ACC112 (cell line): ENCODE measurements around the gene TBX15.

Experiments used
- H2AFZ ChIP-seq: fragments of 200-600 bp; sonication (generic); one replicate; pipeline ENCODE4 v1.6.0; 2017; ENCODE audit warnings: antibody characterized with exemption, low read length; ENCODE audit not compliant: unreplicated experiment
- H3K27ac ChIP-seq: fragments of 200-600 bp; sonication (generic); 2 replicates; pipeline ENCODE4 v1.5.1; 2014; ENCODE audit warnings: low read depth, mild to moderate bottlenecking, antibody characterized with exemption, low read length, moderate library complexity
- H3K27me3 ChIP-seq: fragments of 200-600 bp; sonication (generic); 2 replicates; pipeline ENCODE4 v1.6.1; 2014; ENCODE audit warnings: mild to moderate bottlenecking, antibody characterized with exemption, low read length, moderate library complexity, mixed read lengths; ENCODE audit not compliant: insufficient read depth
- H3K36me3 ChIP-seq: fragments of 200-600 bp; sonication (generic); 2 replicates; pipeline ENCODE4 v1.6.1; 2016; ENCODE audit warnings: mild to moderate bottlenecking, antibody characterized with exemption, low read length, moderate library complexity, mixed read lengths; ENCODE audit not compliant: insufficient read depth
- H3K4me1 ChIP-seq: fragments of 200-600 bp; sonication (generic); one replicate; pipeline ENCODE4 v1.6.1; 2016; ENCODE audit warnings: low read length, mixed read lengths; ENCODE audit not compliant: insufficient read depth, unreplicated experiment, control insufficient read depth
- H3K4me3 ChIP-seq: fragments of 200-600 bp; sonication (generic); 2 replicates; pipeline ENCODE4 v1.5.1; 2014; ENCODE audit warnings: mild to moderate bottlenecking, low read depth, low read length
- H3K79me2 ChIP-seq: fragments of 200-600 bp; sonication (generic); one replicate; pipeline ENCODE4 v1.6.0; 2016; ENCODE audit warnings: low read length; ENCODE audit not compliant: control insufficient read depth, unreplicated experiment, insufficient read depth

The TBX15 gene

GRCh38 chr1:118881751-118882150 lies 106.4 kb downstream of the TBX15 start:
- Histone ChIP-seq H3K4me3 (no peak overlapping the region), H3K4me1 (no peaks in the 10 kb centered on the region), H3K36me3 (peaks cover 4% of the 10 kb centered on the region)

GRCh38 chr1:118878661-118879060 lies 109.5 kb downstream of the TBX15 start:
- no peak overlapping the region for H2AFZ ChIP-seq
- H3K79me2 ChIP-seq: no peaks in the 10 kb centered on the region
- 0 out of 2 replicates have a peak, but pooled peaks cover 4% of the 10 kb centered on the region for H3K36me3 ChIP-seq
- H3K4me3 ChIP-seq: no peak overlapping the region
- no peaks in the 10 kb centered on the region for H3K4me1 ChIP-seq
- no peaks in the 10 kb centered on the region for H3K27me3 ChIP-seq
- H3K27ac ChIP-seq: no peak overlapping the region

More at GRCh38 chr1:118881751-118882150, 106.4 kb downstream of the TBX15 start:
- no peaks in the 10 kb centered on the region for H3K79me2 ChIP-seq
- no peaks in the 10 kb centered on the region for H3K27me3 ChIP-seq
- no peak overlapping the region for H2AFZ ChIP-seq
- H3K27ac ChIP-seq: no peak overlapping the region

GRCh38 chr1:118877668-118878396 lies 110.3 kb downstream of the TBX15 start:
- no peak overlapping the region for H3K4me3 ChIP-seq
- H3K27ac ChIP-seq: no peak overlapping the region
- no peaks in the 10 kb centered on the region for H3K79me2 ChIP-seq
- H2AFZ ChIP-seq: no peak overlapping the region
- no peaks in the 10 kb centered on the region for H3K27me3 ChIP-seq
- H3K4me1 ChIP-seq: no peaks in the 10 kb centered on the region
- 0 out of 2 replicates have a peak, but pooled peaks cover 4% of the 10 kb centered on the region for H3K36me3 ChIP-seq

GRCh38 chr1:118871582-118872171 lies 116.5 kb downstream of the TBX15 start:
- Histone ChIP-seq H3K27me3 (no peaks in the 10 kb centered on the region), H3K27ac (no peak overlapping the region), H2AFZ (no peak overlapping the region), H3K4me1 (no peaks in the 10 kb centered on the region), H3K79me2 (no peaks in the 10 kb centered on the region), H3K4me3 (no peak overlapping the region), H3K36me3 (no peaks in the 10 kb centered on the region)

GRCh38 chr1:118868387-118868786 lies 119.8 kb downstream of the TBX15 start:
- Histone ChIP-seq H2AFZ (no peak overlapping the region), H3K36me3 (no peaks in the 10 kb centered on the region), H3K4me1 (no peaks in the 10 kb centered on the region), H3K79me2 (no peaks in the 10 kb centered on the region), H3K27ac (no peak overlapping the region), H3K4me3 (no peak overlapping the region), H3K27me3 (no peaks in the 10 kb centered on the region)

GRCh38 chr1:118866330-118866729 lies 121.8 kb downstream of the TBX15 start:
- Histone ChIP-seq H3K4me3 (no peak overlapping the region), H3K4me1 (no peaks in the 10 kb centered on the region), H3K79me2 (no peaks in the 10 kb centered on the region), H3K27me3 (no peaks in the 10 kb centered on the region), H2AFZ (no peak overlapping the region), H3K36me3 (no peaks in the 10 kb centered on the region), H3K27ac (no peak overlapping the region)

GRCh38 chr1:118863688-118864087 lies 124.5 kb downstream of the TBX15 start:
- H3K4me1 ChIP-seq: no peaks in the 10 kb centered on the region
- no peak overlapping the region for H3K4me3 ChIP-seq
- no peaks in the 10 kb centered on the region for H3K79me2 ChIP-seq
- H3K27me3 ChIP-seq: no peaks in the 10 kb centered on the region
- no peaks in the 10 kb centered on the region for H3K36me3 ChIP-seq
- H3K27ac ChIP-seq: no peak overlapping the region
- H2AFZ ChIP-seq: no peak overlapping the region

GRCh38 chr1:118862755-118863154 lies 125.4 kb downstream of the TBX15 start:
- Histone ChIP-seq H3K4me3 (no peak overlapping the region), H3K36me3 (no peaks in the 10 kb centered on the region), H3K79me2 (no peaks in the 10 kb centered on the region), H2AFZ (no peak overlapping the region), H3K27me3 (no peaks in the 10 kb centered on the region), H3K4me1 (no peaks in the 10 kb centered on the region), H3K27ac (no peak overlapping the region)

- no peaks in the 10 kb centered on the region for H3K27me3 ChIP-seq
- H2AFZ ChIP-seq: no peak overlapping the region
- no peaks in the 10 kb centered on the region for H3K79me2 ChIP-seq
- no peaks in the 10 kb centered on the region for H3K4me1 ChIP-seq
- no peaks in the 10 kb centered on the region for H3K36me3 ChIP-seq
- H3K4me3 ChIP-seq: no peak overlapping the region
- H3K27ac ChIP-seq: no peak overlapping the region
Observed at GRCh38 chr1:118861216-118861615, 126.9 kb downstream of the TBX15 start.

- Histone ChIP-seq H2AFZ (no peak overlapping the region), H3K27me3 (no peaks in the 10 kb centered on the region), H3K4me1 (no peaks in the 10 kb centered on the region), H3K79me2 (no peaks in the 10 kb centered on the region), H3K27ac (no peak overlapping the region), H3K36me3 (no peaks in the 10 kb centered on the region), H3K4me3 (no peak overlapping the region)
Observed at GRCh38 chr1:118859999-118860398, 128.1 kb downstream of the TBX15 start.

- no peaks in the 10 kb centered on the region for H3K27me3 ChIP-seq
- H3K79me2 ChIP-seq: no peaks in the 10 kb centered on the region
- no peak overlapping the region for H3K27ac ChIP-seq
- no peaks in the 10 kb centered on the region for H3K4me1 ChIP-seq
- no peak overlapping the region for H2AFZ ChIP-seq
- no peaks in the 10 kb centered on the region for H3K36me3 ChIP-seq
- H3K4me3 ChIP-seq: no peak overlapping the region
Observed at GRCh38 chr1:118846443-118846842, 141.7 kb downstream of the TBX15 start.
